SK-N-SH treated with all-trans-retinoic acid at 6 μM for 48 hours (cell line): ENCODE measurements around the gene MEIS2.

Experiments used
- ATAC-seq: fragments of 200-7000 bp; cut with Tn5 transposase; 3 replicates; pipeline ENCODE4 v1.9.1; 2020; ENCODE audit warnings: mild to moderate bottlenecking, moderate library complexity
- ARNTL ChIP-seq: fragments of 450-650 bp; formaldehyde crosslinking; IDR thresholded peaks from 2 replicates; pipeline ENCODE4 v1.5.0; 2020; ENCODE audit warnings: low read depth, mild to moderate bottlenecking, moderate library complexity, borderline replicate concordance
- BACH2 ChIP-seq: fragments of 250-450 bp; sonication (Bioruptor Pico); IDR thresholded peaks from 2 replicates; pipeline ENCODE4 v1.9.0; 2021; ENCODE audit warnings: mild to moderate bottlenecking, borderline replicate concordance
- CREB5 ChIP-seq: fragments of 250-450 bp; sonication (Bioruptor Pico); IDR thresholded peaks from 2 replicates; pipeline ENCODE4 v1.5.1; 2020; ENCODE audit warnings: low read depth, mild to moderate bottlenecking, moderate library complexity
- CSDC2 ChIP-seq: fragments of 250-450 bp; sonication (Bioruptor Pico); IDR thresholded peaks from 2 replicates; pipeline ENCODE4 v1.5.0; 2020; ENCODE audit warnings: mild to moderate bottlenecking, moderate library complexity
- CSRNP3 ChIP-seq: fragments of 250-450 bp; sonication (Bioruptor Pico); IDR thresholded peaks from 2 replicates; pipeline ENCODE4 v1.5.1; 2021; ENCODE audit warnings: mild to moderate bottlenecking, moderate library complexity
- ESRRG ChIP-seq: fragments of 250-450 bp; sonication (Bioruptor Pico); IDR thresholded peaks from 2 replicates; pipeline ENCODE4 v1.6.1; 2021; ENCODE audit warnings: mild to moderate bottlenecking
- GLIS3 ChIP-seq: fragments of 250-450 bp; sonication (Bioruptor Pico); IDR thresholded peaks from 2 replicates; pipeline ENCODE4 v1.5.0; 2020; ENCODE audit warnings: mild to moderate bottlenecking, moderate library complexity
- ISL1 ChIP-seq: fragments of 250-450 bp; sonication (Bioruptor Pico); IDR thresholded peaks from 2 replicates; pipeline ENCODE4 v2.1.2; 2022; ENCODE audit warnings: mild to moderate bottlenecking, moderate library complexity
- OSR1 ChIP-seq: fragments of 250-450 bp; sonication (Bioruptor Pico); IDR thresholded peaks from 2 replicates; pipeline ENCODE4 v1.8.0; 2022; ENCODE audit warnings: moderate library complexity, mild to moderate bottlenecking, inconsistent platforms
- PATZ1 ChIP-seq: fragments of 250-450 bp; sonication (Bioruptor Pico); IDR thresholded peaks from 2 replicates; pipeline ENCODE4 v1.8.0; 2020; ENCODE audit warnings: mild to moderate bottlenecking, moderate library complexity, borderline replicate concordance
- POU6F1 ChIP-seq: fragments of 250-450 bp; sonication (Bioruptor Pico); IDR thresholded peaks from 2 replicates; pipeline ENCODE4 v1.8.0; 2021; ENCODE audit warnings: low read depth, mild to moderate bottlenecking, moderate library complexity, borderline replicate concordance
- PPARA ChIP-seq: fragments of 250-450 bp; sonication (Bioruptor Pico); IDR thresholded peaks from 2 replicates; pipeline ENCODE4 v1.5.0; 2020; ENCODE audit warnings: mild to moderate bottlenecking, borderline replicate concordance
- RARB ChIP-seq: fragments of 250-450 bp; sonication (Bioruptor Pico); IDR thresholded peaks from 2 replicates; pipeline ENCODE4 v1.8.0; 2021; ENCODE audit warnings: mild to moderate bottlenecking, moderate library complexity
- SNAI2 ChIP-seq: fragments of 250-450 bp; sonication (Bioruptor Pico); IDR thresholded peaks from 2 replicates; pipeline ENCODE4 v1.5.0; 2020; ENCODE audit warnings: mild to moderate bottlenecking, moderate library complexity
- TCF4 ChIP-seq: fragments of 250-450 bp; sonication (Bioruptor Pico); IDR thresholded peaks from 2 replicates; pipeline ENCODE4 v1.8.0; 2021; ENCODE audit warnings: mild to moderate bottlenecking, moderate library complexity, borderline replicate concordance
- TOX ChIP-seq: fragments of 250-450 bp; sonication (Bioruptor Pico); IDR thresholded peaks from 2 replicates; pipeline ENCODE4 v1.8.0; 2021; ENCODE audit warnings: mild to moderate bottlenecking, moderate library complexity, borderline replicate concordance
- TSHZ2 ChIP-seq: fragments of 250-450 bp; sonication (Bioruptor Pico); IDR thresholded peaks from 2 replicates; pipeline ENCODE4 v1.5.0; 2020; ENCODE audit warnings: mild to moderate bottlenecking, moderate library complexity
- ZC3H10 ChIP-seq: fragments of 250-450 bp; sonication (Bioruptor Pico); IDR thresholded peaks from 2 replicates; pipeline ENCODE4 v1.5.1; 2021; ENCODE audit warnings: mild to moderate bottlenecking, moderate library complexity
- ZFP3 ChIP-seq: fragments of 250-450 bp; sonication (Bioruptor Pico); IDR thresholded peaks from 2 replicates; pipeline ENCODE4 v1.5.0; 2020; ENCODE audit warnings: mild to moderate bottlenecking, moderate library complexity
- ZFP30 ChIP-seq: fragments of 450-650 bp; formaldehyde crosslinking; IDR thresholded peaks from 2 replicates; pipeline ENCODE4 v1.5.0; 2022; ENCODE audit warnings: mild to moderate bottlenecking, moderate library complexity
- ZNF565 ChIP-seq: fragments of 450-650 bp; formaldehyde crosslinking; conservative IDR thresholded peaks from 2 replicates; pipeline ENCODE4 v1.5.0; 2020; ENCODE audit warnings: low read depth, mild to moderate bottlenecking, moderate library complexity
- ZNF70 ChIP-seq: fragments of 450-650 bp; formaldehyde crosslinking; IDR thresholded peaks from 2 replicates; pipeline ENCODE4 v1.5.0; 2020; ENCODE audit warnings: mild to moderate bottlenecking, moderate library complexity
- ZNF8 ChIP-seq: fragments of 450-650 bp; formaldehyde crosslinking; IDR thresholded peaks from 2 replicates; pipeline ENCODE4 v1.5.0; 2020; ENCODE audit warnings: mild to moderate bottlenecking, moderate library complexity

Gene MEIS2

GRCh38 chr15:37103163-37103435 lies 2.8 kb upstream of the MEIS2 start:
- TF ChIP-seq POU6F1 (no peak), GLIS3 (CRISPR knock-in tag) (no peak)
- no peak for ATAC-seq

- ATAC-seq = no peak
- no peak for TF ChIP-seq BACH2 (CRISPR knock-in tag)
- TF ChIP-seq ESRRG (CRISPR knock-in tag) = peak; percentile 59; the same call in 1 of the 2 replicates
- TF ChIP-seq CSDC2 = no peak
- TF ChIP-seq ZNF70 (CRISPR knock-in tag) = no peak
- TF ChIP-seq SNAI2 (CRISPR knock-in tag) = no peak
- TF ChIP-seq ZNF565 (CRISPR knock-in tag) = no peak
- peak; percentile 78 for TF ChIP-seq CREB5 (CRISPR knock-in tag)
- no peak for TF ChIP-seq OSR1 (CRISPR knock-in tag)
- TF ChIP-seq ZFP30 (CRISPR knock-in tag) = no peak
- 0 out of 2 replicates have a peak, but pooled peaks have one; percentile 53 for TF ChIP-seq GLIS3 (CRISPR knock-in tag)
- TF ChIP-seq ZC3H10 (CRISPR knock-in tag) = no peak
- TF ChIP-seq TSHZ2 (CRISPR knock-in tag) = peak; percentile 54; the same call in 1 of the 2 replicates
- TF ChIP-seq ARNTL = no peak
- TF ChIP-seq TOX (CRISPR knock-in tag) = peak; percentile 67; the same call in 1 of the 2 replicates
- TF ChIP-seq TCF4 (CRISPR knock-in tag) = peak; percentile 30; the same call in 1 of the 2 replicates
- 0 out of 2 replicates have a peak, but pooled peaks have one; percentile 57 for TF ChIP-seq RARB
- TF ChIP-seq POU6F1 = peak; percentile 19; the same call in 1 of the 2 replicates
- TF ChIP-seq PATZ1 = peak; percentile 50
- TF ChIP-seq ZFP3 (CRISPR knock-in tag) = no peak
- TF ChIP-seq ISL1 = no peak
- no peak for TF ChIP-seq PPARA (CRISPR knock-in tag)
- TF ChIP-seq CSRNP3 = peak; percentile 61; the same call in 1 of the 2 replicates
- no peak; the same call in 1 of the 2 replicates for TF ChIP-seq ZNF8 (CRISPR knock-in tag)
Measured at GRCh38 chr15:37102305-37103162, 2.2 kb upstream of the MEIS2 start.
